HFFc6 (cell line): ENCODE results near the gene SLU7. TPM values are rescaled to one million over a fixed set of nuclear protein-coding genes. Genes with fewer than 3 reads are reported as not detected.

ENCODE experiments used
- DNase-seq: peaks from one replicate; pipeline ENCODE4 v3.0.0-alpha.2; 2018
- H3K27ac Mint-ChIP-seq: 2 replicates; pipeline ENCODE4 v1.8.0; 2020; ENCODE audit warnings: mild to moderate bottlenecking, mixed read lengths
- H3K27me3 Mint-ChIP-seq: 2 replicates; pipeline ENCODE4 v1.8.0; 2021; ENCODE audit warnings: mild to moderate bottlenecking, moderate library complexity, mixed read lengths; ENCODE audit not compliant: insufficient read depth
- H3K36me3 Mint-ChIP-seq: 2 replicates; pipeline ENCODE4 v1.8.0; 2021; ENCODE audit warnings: low read depth, mixed read lengths
- H3K4me1 Mint-ChIP-seq: 2 replicates; pipeline ENCODE4 v1.8.0; 2020; ENCODE audit warnings: low read depth, mixed read lengths
- H3K4me3 Mint-ChIP-seq: 2 replicates; pipeline ENCODE4 v1.8.0; 2020; ENCODE audit warnings: mild to moderate bottlenecking, moderate library complexity, mixed read lengths
- H3K9me3 Mint-ChIP-seq: 2 replicates; pipeline ENCODE4 v1.8.0; 2020; ENCODE audit warnings: mild to moderate bottlenecking, mixed read lengths
- CTCF ChIP-seq: fragments of 200-600 bp; sonication (generic); IDR thresholded peaks from 2 replicates; pipeline ENCODE4 v1.5.0; 2021; ENCODE audit warnings: antibody characterized with exemption, mild to moderate bottlenecking
- total RNA-seq, 6 experiments: library from RNA; stranded (reverse); fragmentation: NEBNext Ultra II Directional; extraction: Animal tissue kit (Norgen Biotek cat#: 25700); gene quantifications; 2 replicates in 1 of 6; 3 replicates in 5 of 6; pipeline ENCODE4 v1.2.3, GENCODE V29; 2021

Gene SLU7
- total RNA-seq, 6 experiments from 2014 or later: 32.1 to 47.3 (median 42.1) TPM

- peaks cover 6% of the 10 kb centered on the region for H3K27me3 Mint-ChIP-seq
Measured at GRCh38 chr5:160380041-160380440, 38.8 kb downstream of the SLU7 start.

GRCh38 chr5:160379511-160379910 lies 39.4 kb downstream of the SLU7 start:
- Mint-ChIP-seq H3K27me3 (peaks cover 10% of the 10 kb centered on the region), H3K4me3 (no peak overlapping the region), H3K36me3 (no peaks in the 10 kb centered on the region), H3K9me3 (no peaks in the 10 kb centered on the region), H3K27ac (no peak overlapping the region), H3K4me1 (no peaks in the 10 kb centered on the region)
- no peak for TF ChIP-seq CTCF
- no peak for DNase-seq

More at GRCh38 chr5:160380041-160380440, 38.8 kb downstream of the SLU7 start:
- Mint-ChIP-seq H3K4me3 (no peak overlapping the region), H3K9me3 (no peaks in the 10 kb centered on the region), H3K36me3 (no peaks in the 10 kb centered on the region), H3K4me1 (no peaks in the 10 kb centered on the region), H3K27ac (no peak overlapping the region)
- DNase-seq: no peak
- no peak for TF ChIP-seq CTCF

GRCh38 chr5:160378330-160378729 lies 40.6 kb downstream of the SLU7 start:
- Mint-ChIP-seq H3K27ac (no peak overlapping the region), H3K27me3 (peaks cover 18% of the 10 kb centered on the region), H3K4me1 (no peaks in the 10 kb centered on the region), H3K36me3 (no peaks in the 10 kb centered on the region), H3K9me3 (no peaks in the 10 kb centered on the region), H3K4me3 (no peak overlapping the region)
- TF ChIP-seq CTCF: no peak
- no peak for DNase-seq

GRCh38 chr5:160377651-160378050 lies 41.2 kb downstream of the SLU7 start:
- H3K27me3 Mint-ChIP-seq: peaks cover 23% of the 10 kb centered on the region
- no peak overlapping the region for H3K4me3 Mint-ChIP-seq
- no peak for TF ChIP-seq CTCF
- no peaks in the 10 kb centered on the region for H3K9me3 Mint-ChIP-seq
- no peak overlapping the region for H3K27ac Mint-ChIP-seq
- no peaks in the 10 kb centered on the region for H3K4me1 Mint-ChIP-seq
- no peaks in the 10 kb centered on the region for H3K36me3 Mint-ChIP-seq
- no peak for DNase-seq

GRCh38 chr5:160376416-160376815 lies 42.5 kb downstream of the SLU7 start:
- peaks cover 26% of the 10 kb centered on the region for H3K27me3 Mint-ChIP-seq
- no peak overlapping the region for H3K27ac Mint-ChIP-seq
- no peaks in the 10 kb centered on the region for H3K4me1 Mint-ChIP-seq
- no peaks in the 10 kb centered on the region for H3K36me3 Mint-ChIP-seq
- H3K9me3 Mint-ChIP-seq: no peaks in the 10 kb centered on the region
- no peak overlapping the region for H3K4me3 Mint-ChIP-seq
- no peak for TF ChIP-seq CTCF
- no peak for DNase-seq

DNA sequence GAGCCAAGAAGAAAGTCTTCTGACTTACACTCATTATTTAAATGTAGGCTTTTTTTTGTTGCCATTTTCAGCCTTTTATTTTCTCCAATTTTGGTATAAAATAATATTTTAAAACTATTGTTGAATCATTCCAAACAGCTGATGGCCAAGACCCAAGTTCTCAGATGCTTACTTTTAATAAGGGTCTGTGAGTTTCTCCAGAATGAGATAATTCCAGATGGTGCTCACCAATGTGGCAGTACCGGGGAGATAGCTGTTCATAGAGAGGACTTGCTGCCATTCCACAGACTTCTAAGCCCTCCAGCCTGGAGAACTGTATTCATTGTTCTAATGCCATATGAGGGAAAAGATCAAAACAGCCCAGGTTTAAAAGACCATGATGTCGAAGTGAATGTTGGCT lies 43.2 kb downstream of the SLU7 start:
- Mint-ChIP-seq H3K36me3 (no peaks in the 10 kb centered on the region), H3K27me3 (peaks cover 29% of the 10 kb centered on the region), H3K27ac (no peak overlapping the region), H3K4me3 (no peak overlapping the region), H3K9me3 (no peaks in the 10 kb centered on the region), H3K4me1 (peaks cover 6% of the 10 kb centered on the region)
- TF ChIP-seq CTCF: no peak
- no peak for DNase-seq
